NCI-H128 (cell line): ENCODE measurements around the gene DTX1.

Experiments used
- DNase-seq: peaks from one replicate; lab custom pipeline; 2025; ENCODE audit not compliant: unreplicated experiment; lab: John Stamatoyannopoulos, UW

The DTX1 gene

DNA sequence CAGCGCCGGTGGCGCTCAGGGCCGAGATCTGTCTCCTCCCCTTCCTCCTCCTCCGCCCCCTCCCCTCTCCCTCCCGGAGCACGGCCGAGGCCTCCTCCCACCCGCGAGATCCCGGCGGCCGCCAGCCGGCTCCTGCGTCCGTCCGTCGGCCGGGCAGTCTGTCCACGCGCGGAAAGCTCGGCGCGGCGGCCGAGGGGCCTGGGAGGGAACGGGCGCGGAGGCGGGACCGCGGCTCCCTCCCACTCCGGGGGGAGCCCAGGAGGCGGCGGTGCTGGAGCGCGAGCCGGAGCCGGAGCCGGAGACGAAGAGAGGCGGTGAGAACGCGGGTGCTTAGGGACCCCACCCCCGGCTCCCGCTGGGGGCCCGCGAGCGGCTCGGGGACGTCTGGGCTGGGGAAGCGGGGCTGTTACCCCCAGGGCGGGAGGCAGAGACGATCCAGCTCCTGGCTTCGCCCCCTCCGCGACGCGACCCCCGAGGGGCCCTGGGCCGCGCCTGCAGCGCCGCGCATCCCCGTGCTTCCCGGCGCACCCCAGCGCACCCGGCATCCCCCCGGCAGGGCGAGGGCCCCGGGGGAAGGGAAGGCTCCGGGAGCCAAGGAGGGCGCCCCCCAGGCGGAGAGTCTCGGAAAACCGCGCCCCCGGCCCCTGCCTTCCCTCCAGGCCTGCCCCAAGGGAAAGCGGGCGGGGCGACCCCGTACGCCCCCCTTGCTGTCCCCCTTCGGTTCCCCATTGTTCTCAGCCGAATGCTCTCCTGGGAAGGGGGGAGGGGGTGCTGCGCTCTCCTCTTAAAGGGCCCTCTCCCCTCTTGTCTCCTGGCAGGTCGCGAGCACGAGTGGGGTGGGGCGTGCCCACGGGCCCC is at the start of gene DTX1:
DTX1 (plus strand) TSS at position 100 of the 858 bp plus-strand sequence. CDS start 1,463 bp downstream, outside the sequence.
- no peak for DNase-seq

DNA sequence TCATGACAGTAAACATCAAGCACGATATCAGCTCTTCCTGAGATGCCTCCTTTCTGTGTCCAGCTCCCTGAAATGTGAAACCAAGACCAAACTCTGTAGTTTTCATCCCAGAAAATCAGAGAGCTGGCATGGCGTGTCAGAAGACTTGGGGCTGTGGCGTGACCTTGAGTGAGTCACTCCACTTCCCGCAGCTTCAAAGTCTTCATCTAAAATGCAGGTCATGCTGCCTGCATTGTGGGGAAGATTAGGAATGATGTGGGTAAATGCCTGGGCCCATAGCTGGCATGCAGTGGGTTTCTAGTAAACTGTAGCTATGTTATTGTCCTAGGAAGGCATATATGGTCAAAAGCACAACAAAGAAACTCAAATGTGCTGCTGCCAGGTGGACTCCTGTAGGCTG is 49.4 kb upstream of the DTX1 start:
- DNase-seq: no peak

GRCh38 chr12:113010701-113011100 is 45.8 kb upstream of the DTX1 start:
- DNase-seq: no peak

DNA sequence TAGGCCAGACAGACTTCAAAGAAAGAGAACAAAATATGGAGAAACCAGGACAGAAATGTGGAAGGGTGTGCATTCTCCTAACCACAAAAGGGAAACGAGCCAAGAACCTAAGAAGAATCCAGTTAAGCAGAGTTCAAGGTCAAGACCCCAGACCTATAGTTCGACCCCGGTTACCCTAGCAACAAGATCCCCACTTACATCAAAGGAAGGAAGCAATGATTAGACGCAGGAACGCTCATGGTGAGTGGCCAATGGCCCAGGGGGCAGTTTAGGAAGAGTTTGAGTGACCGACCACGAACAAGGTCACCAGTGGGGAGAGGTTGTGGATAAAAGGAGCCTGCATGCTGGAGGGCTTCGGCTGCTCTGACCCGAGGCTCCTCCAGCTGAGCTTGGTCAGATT is 42.0 kb upstream of the DTX1 start:
- DNase-seq: no peak

DNA sequence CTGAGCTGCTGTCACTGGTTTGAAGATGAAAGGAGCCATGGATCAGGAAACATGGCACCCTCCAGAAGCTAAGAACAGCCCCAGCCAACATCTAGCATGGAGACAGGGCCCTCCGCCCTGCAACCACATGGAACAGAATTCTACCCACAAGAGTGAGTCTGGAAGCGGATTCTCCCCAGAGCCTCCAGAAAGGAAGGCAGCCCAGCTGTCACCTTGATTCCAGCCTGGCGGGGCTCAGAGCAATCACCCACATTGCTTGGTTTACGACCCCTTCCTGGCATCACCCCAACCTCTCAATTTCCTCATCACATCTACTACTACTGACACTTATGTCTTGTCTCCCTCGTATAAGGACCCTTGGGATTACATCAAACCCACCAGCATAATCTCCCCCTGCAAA is 39.7 kb upstream of the DTX1 start:
- no peak for DNase-seq

DNA sequence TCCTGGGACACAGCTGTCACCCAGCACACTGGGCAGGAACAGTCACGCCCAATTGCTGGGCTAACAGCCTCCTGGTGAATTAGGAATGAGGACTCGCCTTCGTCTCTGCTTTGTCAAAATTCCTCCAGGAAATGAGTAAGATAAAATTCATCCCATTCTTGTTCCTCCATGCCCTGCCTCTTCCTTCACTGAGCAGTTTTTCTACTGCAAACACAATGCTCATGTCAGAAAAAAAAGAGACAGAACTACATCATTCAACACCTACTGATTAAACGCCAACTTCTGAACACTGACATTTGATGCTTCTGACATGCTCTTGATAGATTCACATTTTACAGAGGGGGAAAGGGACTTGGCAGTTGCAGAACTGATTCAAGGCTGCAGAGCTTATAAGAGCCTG is 37.5 kb upstream of the DTX1 start:
- no peak for DNase-seq

DNA sequence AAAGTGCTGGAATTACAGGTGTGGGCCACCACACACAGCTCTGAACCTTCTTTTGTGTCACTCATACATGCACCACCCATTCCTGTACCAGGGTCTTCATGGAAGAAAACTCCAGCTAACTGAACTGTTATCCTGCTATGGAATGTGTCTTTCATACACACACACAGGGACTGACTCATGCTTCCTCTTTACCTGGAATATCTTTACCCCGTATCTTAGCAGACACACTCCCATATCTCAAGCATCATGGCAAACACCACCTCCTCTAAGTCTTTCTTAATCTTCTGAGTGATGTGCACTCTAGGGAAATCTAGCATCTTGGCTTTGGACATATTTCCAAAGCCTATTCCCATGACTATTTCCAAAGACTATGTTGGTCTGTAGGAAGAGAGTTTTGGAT is 35.0 kb upstream of the DTX1 start:
- no peak for DNase-seq

DNA sequence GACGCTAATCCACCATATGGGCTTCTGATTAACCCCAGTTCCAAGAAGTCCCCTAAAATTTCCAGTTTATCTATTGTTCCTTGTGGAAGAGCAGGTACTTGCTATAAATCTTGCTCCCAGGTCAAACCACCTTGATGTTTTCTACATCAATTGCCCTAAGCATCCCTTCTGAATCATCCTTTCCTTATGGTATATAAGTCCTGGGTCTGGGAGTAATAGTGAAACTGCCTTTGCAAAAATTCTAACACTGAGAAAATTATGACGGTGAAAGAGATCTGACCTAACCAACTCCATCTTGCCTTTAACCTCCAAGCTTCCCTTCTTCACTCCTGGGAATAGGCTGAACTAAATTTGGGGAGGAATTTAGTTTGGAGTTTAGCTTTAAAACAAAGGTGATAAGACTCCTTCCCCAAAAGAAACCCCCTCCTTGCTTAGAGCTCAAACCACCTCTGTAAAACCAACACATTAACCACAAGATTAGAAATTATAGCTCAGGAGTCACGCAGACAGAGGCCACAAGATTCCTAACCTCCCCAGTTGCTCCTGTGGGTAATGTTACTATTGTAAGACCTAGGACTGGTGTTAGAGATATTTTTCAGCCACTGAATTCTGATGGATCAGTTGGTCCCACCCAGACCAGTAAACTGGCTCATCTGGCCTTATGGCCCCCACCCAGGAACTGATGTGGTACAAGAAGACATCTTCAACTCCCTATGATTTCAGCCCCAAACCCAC is 33.8 kb upstream of the DTX1 start:
- DNase-seq: no peak

GRCh38 chr12:113027726-113028125 is 28.8 kb upstream of the DTX1 start:
- no peak for DNase-seq

DNA sequence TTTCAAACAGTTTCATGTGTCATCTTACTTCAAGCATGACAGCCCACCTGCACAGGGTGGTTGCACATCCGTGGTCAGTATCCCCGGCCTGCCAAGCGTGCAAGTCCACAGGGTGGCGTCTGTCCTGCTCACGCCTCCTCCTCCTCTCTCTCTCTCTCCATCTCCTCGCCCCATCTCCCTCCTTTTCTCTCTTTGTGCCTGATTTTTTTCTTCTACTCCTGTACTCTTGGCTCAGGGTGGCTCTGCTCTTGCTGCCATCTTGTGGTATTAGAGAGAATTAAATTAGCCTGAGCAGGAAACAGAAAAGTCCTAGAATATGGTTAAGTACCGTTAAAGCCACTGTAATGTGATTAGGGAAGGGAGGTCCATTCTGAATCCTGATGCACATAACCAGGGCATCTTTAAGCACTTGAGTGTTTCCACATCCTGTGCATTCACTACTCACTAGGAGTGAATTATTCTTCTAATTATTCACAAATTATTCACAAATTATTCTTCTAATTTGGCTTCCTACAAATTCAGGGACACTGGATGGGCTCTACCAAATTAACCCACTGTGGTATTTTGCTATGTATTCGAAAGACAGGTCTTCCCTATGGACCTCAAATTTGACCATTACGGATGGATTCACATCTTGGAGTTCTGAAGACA is 25.5 kb upstream of the DTX1 start:
- no peak for DNase-seq

DNA sequence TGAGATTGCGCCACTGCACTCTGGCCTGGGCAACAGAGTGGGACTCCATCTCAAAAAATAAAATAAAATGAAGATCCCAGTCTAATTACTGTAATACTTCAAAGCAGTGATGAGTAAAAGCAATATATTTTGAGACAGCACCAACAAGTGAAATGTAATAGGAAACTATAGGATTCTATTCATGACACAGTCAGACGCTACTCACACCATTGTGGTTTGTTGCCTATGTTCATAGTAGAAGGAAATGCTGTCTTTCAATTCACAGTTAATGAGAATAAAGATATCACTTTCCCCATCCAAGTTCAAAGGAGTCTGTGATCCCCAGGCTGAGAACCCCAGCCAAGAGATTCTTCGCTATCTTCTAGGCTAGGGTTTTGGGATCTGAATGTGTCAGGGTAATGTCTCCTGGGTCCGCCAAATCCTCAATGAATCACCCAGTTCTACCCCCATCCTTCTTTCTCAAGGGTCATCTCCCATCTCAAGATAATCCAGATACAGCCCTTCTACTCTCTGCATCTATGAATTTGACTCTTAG is 16.6 kb upstream of the DTX1 start:
- DNase-seq: no peak

DNA sequence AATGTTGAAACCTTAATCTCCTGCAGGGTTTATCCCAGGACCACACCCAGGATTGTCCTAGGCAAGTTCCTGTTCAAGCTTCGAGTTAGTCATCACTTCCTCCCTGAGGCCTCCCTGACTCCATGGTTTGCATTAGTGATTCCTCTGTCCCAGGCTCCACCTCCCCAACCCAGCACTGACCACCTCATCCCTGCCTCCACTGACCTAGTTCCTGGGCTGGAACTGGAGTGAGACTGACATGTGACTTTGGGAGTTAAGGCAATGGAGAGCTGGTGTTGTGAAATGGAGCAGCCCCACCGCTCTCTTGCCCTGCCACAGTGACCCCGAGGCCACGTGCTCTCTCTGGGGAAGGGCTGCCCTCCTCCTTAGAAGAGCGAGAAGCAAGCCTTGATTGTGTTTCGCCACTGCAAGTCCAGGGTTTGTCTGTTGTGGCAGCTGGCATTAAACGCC is 15.8 kb upstream of the DTX1 start:
- DNase-seq: no peak

DNA sequence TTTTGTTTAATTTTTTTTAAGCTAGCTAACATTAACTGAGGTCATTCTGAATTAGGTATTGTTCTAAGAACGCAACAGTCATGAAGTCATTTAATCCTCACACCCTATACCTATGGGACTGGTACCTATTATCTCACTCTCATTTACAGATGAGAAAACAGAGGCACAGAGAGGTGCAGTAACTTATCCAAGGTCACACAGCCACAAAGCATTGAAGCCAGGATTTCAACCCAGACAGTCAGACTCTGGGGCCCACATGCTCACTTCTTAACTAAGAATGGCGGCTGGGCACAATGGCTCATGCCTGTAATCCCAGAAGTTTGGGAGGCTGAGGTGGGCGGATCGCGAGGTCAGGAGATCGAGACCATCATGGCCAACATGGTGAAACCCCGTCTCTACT is 15.0 kb upstream of the DTX1 start:
- DNase-seq: no peak

- DNase-seq: no peak
Observed at GRCh38 chr12:113043240-113043639, 13.3 kb upstream of the DTX1 start.

DNA sequence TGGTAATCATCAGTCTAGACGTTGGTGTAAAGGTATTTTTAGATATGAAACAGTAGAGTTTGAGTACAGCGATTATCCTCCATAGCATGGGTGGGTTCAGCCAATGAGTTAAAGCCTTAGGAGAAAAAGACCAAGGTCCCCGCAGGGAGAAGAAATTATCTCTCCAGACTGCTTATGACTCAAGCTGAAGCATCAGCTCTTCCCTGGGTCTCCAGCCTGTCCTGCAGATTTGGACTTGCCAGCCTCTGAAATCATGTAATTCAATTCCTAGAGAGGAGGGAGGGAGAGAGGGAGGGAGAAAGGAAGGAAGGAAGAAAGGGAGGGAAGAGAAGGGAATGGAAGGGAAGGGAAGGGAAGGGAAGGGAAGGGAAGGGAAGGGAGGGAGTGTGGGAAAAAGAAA is 12.0 kb upstream of the DTX1 start:
- no peak for DNase-seq

DNA sequence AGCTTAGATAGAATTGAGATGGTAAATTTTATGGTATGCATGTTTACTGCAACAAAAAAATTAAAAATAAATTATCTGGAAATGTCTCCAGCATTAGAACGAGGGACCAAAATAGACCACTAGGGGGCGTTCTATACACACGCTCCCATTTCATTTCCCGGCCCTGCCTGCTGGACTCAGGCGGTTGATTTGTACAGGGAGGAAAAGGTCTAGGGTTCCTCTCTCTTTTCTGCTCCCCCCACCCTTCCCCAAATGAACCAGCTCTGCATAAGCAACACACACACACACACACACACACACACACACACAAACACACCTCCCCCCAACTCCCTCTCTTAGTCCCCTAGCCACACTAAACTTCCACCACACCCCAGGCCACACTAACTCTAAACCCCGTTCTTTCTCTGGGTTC is 7.8 kb upstream of the DTX1 start:
- DNase-seq: peak; percentile 55

DNA sequence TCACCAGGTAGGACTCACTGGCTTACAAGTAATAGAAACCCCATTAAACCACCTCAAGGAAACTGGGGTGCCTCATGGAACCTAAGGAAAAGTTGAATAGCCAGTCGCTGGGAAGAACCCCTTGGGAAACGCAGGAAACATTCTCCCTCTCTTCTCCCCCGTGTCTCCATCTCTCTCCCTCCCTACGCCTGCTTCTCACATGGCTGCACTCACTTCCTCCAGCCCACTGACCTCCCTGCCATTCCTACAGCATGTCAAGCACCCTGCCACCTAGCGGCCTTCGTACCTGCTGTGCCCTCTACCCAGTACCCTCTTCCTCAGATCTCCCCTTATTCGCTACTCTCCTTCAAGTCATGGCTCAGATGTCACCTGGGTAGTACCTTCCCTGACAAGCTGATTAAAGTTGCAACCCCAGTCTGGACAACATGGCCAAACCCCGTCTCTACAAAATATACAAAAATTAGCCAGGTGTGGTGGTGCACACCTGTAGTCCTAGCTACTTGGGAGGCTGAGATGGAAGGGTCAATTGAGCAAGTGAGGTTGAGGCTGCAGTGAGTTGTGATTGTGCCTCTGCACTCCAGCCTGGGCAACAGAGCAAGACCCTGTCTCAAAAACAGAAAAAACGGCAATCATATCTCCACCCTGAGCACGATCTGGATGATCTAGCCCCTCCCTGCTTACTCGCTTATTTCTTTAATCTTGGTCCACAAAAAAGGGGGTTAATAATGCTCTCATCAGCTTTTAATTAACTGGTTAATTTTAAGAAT is 6.4 kb upstream of the DTX1 start:
- no peak for DNase-seq

GRCh38 chr12:113050795-113051194 is 5.7 kb upstream of the DTX1 start:
- DNase-seq: no peak

GRCh38 chr12:113051759-113052158 is 4.8 kb upstream of the DTX1 start:
- DNase-seq: no peak

DNA sequence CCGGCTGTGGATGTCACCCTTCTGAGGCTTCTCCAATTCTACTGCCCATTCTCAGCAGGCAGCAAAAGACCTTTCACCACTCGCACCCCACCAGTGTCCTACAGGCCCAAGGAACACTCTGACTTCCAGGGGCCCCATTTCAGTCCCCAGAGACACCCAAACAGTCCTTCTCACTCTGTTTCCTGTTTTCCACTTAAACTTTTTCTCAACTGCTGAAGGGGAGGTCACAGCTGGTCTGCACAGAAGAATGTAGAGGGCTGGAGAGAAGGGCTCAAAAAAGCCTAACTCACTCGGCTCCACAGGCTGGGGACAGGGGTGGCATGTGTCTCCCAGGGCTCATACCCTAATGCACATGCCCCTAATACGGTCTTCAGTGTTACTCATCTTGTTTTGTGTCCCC is 4.2 kb upstream of the DTX1 start:
- DNase-seq: no peak

DNA sequence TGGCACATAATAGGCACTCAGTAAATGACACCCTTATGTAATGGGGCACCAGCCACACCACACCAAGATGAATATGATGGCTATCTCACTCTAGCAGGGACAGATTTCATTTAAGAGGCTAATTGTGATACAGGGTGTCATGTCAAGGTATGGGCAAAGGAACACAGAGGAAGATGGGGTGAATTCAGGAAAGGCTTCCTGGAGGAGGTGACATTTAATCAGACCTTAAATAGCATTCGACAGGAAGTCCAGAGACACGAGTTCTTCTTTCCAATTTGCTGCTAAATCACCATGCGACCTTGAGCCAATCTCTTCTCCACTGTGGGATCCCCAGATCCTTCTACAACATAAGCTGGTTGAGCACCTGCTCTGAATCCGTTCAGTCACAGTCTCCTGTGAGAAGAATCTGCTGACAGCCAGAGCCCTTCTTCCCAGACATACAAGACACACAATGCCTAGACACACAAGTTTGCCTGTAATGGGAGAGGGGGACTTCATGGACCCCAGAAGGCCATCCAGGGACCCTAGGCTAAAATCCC is 1.5 kb upstream of the DTX1 start:
- no peak for DNase-seq
